Activated effector memory CD4-positive, alpha-beta T cell treated with anti-CD3 and anti-CD28 coated beads, Interleukin-2, amount 50 U/mL, for 16 hours (primary cell): ENCODE data around the gene SNX7.

Experiments used
- DNase-seq: peaks from one replicate; pipeline ENCODE4 v3.0.0-alpha.2; 2020

Gene SNX7

DNA sequence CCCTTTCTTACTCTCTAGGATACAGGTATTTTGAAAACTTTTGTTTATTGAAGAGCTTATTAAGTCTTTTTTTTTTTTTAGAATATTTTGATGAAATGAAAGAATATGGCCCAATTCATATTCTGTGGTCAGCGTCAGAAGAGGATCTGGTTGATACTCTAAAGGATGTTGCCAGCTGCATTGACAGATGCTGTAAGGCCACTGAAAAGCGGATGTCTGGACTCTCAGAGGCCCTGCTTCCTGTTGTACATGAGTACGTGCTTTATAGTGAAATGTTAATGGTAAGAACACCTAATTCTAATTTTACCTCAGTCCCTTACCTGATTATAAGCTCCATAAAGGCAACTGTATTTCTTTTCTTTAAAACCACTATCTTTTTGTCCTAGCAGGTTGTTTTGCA, 37.1 kb downstream of the SNX7 start:
- DNase-seq, result no peak

DNA sequence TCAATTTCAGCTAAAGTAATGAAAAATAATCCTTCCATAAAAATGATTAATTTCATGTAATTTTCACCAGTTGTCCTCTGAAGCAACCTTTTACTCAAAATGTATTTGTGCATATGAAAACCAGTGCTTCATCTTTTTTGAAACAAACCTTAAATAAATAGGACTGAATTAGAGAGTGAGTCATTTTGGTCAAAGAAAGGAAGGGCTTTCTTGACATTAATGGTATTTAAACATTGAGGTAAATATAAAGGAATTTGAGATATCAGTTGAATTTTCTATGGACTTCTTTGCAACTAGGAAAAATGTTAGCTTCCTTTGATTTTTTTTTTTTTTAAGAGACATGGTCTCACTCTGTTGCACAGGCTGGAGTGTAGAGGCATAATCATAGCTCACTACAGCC, 38.7 kb downstream of the SNX7 start:
- no peak for DNase-seq

DNA sequence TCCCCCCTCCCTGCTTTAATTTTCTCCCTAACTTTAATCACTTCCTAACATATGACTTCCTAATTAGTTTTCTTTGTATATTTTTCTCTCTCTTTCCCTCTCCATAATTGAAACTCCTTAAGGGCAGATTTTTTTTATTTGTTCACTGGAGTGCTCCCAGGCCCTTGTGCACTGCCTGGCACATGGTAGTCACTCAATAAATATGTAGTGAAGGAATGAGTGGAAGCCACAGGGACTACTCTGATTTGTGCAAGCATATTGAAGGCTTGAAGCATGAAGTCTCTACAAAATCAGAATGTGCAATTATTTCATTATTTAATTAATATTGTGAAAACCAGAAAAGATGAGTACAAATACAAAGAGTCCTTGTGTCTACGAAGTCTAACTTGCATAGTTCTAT, 41.5 kb downstream of the SNX7 start:
- DNase-seq, result no peak

DNA sequence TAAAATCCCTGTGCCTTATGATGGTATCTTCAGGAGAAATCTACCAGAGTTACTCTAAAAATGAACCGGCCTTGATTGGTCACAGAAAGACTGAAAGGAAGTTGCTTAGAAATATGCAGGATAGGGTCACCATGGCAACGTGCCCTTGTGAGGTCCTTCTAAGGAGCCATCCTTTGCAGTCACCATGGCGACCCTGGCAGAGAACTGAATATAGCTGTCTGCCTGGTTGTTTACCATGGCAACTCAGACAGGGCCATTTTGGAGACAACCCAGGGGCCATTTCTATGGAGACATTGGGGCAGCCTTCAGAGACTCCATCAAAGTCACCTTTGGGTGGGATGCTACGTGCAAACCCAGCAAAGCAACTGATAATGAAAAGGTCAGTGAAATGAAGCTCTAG, 43.0 kb downstream of the SNX7 start:
- no peak for DNase-seq

DNA sequence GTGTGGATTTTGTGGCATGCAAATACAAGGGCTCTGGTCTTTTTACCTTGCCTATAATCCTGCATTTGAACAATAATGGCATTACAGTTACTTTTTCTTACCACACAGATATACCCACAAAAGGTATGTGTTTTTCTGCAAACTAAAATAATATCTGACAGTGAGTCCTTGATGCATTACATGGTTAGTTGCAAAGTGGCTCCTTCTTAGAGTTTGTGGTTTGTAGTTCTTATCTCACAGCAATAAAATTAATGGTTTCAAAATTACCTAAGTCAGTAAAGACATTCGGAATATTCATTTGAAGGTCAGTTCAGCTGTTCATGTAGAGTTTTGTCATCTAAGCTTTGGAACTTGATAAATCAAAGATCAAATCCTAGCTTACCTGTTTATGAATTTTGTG, 43.5 kb downstream of the SNX7 start:
- no peak for DNase-seq

DNA sequence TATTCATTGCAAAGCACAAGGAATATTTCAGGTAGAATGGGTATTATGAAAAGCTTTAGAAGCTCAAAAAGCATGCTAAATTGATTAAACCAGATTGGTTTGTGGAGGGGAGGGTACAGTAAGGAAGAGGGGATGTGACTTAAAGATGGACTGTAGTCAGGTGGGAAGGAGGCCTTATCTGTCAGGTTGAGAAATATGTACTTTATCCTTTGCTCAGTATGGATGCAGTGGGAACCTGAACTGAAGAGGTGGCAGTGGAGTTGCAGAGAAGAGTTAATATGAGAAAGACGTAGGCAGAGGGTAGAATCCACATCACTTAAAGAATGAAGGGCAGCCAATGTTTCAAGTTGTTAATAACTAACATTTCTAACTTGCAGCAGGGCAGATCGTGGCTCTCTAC, 44.1 kb downstream of the SNX7 start:
- no peak for DNase-seq

DNA sequence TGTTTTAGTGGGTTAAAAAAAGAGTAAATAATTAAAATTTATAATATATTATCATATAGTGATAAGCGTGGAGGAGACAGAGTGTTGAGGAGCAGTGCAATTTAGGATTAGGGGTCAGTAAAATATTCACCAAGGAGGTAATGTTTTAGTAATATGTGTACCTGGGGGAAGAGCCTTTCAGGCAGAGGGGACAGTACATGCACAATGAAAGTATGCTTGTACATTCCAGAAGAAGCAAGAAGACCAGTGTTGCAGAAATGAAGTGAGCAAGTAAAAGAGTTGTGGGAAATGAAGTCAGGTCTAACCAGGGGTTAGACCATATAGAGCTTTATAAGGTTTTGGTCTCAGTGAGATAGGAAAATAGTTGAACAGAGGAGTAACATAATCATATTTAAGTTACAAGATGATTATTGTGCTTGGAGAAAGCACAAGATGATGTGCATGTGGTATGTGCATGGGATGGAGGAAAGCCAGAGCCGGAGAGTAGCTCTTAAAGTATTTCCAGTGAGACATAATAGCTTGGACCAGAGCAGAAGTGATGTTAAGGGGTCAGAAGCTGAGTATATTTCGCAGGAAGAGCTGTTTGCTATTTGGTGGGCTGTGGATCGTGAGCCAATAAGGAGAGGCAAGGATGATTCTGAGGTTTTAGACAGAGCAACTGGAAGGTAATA, 44.8 kb downstream of the SNX7 start:
- no peak for DNase-seq

DNA sequence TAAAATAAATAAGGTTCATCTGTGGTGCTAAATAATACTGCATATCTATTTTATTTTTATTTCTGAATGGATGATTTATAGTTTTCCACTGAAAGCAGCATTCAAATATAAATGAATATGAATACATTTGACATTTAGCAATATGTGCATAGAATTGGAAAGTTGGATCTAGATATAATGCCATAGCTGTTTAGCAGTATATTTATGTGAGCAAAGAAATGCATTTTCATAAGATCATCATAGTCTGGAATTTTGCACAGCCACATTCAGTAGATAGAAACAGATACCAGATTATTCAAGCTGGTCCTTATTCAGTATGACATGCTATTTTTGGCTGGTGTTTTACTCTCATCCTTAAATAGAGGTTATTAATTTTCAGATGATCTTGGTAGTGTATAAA, 46.0 kb downstream of the SNX7 start:
- DNase-seq, result no peak

DNA sequence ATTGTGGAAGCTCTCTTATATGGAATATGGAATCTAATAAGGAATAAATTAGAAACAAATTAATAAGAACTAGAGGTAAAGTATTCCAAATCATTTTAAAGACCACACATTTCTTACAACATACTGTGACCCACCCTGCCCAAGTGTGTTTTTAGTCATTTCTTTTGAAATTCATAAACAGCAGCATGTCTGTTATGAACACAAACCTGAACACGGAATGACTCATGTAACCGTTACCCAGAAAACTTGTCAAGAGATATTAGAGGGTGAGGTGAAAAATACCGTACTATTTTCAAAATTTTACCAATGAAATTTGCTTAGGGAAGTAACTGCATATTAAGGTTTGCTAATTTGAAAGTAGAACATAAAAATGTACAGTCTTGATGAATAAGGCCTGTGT, 48.4 kb downstream of the SNX7 start:
- DNase-seq, result no peak

DNA sequence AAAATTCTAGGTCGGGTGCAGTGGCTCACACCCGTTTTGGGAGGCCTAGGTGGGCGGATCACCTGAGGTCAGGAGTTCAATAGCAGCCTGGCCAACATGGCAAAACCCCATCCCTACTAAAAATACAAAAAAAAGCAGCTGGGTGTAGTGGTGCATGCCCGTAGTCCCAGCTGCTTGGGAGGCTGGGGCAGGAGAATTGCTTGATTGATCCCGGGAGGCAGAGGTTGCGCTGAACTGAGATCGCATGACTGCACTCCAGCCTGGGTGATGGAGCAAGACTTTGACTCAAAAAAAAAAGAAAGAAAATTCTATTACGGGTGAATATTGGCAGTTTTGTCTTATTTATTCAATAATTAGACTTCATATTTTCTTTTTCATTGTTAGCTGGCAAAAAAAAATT, 62.1 kb downstream of the SNX7 start:
- DNase-seq, result no peak

DNA sequence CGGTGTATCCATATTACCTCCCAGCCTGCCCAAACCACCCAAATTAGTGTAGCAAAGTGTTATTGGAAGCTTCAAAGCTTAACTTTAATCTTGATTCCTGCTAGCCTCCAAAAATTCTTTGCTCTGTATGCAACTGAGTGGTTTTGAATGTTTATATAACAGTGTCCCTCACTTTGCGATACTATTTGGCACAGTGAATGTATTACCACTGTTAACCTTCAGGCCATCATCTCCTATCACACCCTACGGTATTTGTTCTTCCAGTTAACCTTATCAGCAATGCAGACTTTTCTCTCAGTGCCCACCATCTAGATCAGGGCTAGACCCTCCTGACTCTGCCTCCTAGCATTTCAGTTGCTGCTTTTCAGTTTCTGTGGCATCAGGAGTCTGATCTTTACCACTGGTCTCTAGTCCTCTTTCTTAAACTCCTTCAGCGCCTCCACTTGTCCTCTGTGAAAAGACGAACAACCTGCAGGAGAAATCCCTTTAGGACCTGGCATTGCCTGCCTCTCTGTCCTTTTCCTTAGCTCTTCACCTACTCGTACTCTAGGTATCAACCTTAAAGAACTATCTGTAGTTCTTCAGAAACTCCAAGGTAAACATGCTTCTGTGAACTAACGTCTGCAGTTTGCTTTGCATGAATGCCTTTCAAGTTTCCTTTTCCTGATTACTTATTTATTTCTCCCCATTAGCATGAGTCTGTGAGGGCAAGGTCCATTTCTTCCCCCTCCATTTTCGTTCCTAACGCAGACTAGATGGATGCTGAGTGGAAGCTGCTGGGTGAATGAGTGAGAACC, 71.7 kb downstream of the SNX7 start:
- no peak for DNase-seq

DNA sequence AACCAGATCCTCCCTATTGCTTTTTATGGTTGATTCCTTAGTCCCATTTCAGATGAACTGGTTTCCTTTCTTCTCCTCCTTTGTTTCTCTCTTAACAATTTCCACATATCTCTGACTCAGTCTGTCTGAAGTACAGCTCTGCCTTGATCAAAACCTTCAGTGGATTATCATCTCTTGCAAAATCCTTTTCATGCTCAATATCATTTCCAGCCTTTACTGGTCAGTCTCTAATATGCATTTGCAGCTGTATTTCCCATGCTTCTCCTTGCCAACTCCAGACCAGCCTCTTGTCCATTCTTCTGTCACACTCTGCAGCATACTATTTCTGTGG, 72.2 kb downstream of the SNX7 start:
- no peak for DNase-seq

DNA sequence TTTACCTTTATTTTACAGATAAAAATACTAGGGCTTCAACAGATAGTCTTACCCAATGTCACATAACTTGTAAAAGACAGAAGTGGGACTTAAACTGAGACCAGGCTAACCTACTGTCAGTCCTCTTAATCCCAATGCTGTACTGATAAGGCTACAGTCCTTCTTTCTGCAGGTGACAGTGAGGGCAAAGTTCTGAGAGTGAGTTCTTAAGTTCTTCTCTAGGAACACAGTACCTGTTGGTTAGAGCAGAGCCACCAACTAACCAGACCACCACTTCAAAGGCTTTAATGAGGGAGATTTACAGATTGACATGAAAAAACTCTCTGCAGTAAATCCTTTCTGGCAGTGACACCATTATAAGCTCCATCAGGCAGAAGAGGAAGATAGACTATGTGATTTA, 74.2 kb downstream of the SNX7 start:
- no peak for DNase-seq

DNA sequence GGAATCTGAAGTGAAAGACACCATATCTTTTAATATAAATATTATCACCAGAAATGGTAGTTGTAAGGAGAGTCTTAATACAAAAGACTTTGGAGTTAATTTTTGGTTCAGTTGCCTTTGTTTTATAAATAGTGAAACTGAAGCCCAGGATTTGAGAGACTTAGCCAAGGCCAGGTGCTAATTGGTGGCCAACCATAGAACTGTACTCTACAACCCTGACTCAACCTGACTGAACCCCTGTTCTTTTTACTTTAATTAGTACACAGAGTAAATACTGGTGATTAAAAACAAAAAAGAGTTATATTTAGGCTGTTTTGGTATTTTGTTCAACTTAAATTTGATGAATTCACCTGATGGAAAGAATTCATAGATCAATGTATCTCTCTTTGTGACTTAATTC, 76.3 kb downstream of the SNX7 start:
- no peak for DNase-seq

DNA sequence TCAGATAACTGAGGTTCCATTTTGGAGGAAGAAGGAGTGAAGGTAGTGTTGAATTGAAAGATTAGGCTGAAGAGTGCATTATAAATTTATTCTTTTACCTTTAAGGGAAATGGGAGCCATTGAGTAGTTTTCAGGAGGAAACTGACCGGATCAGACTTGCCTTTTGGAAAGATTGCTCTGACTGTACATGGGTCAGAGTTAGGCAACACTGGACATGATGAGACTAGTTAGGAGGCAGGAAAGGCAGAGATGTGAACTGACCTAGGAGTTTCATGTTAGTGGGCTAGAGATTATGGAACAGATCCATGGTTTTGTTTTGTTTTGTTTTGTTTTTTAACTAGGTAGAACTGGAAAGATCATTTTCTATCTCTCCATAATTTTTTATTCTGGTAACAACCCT, 78.2 kb downstream of the SNX7 start:
- DNase-seq, result no peak

DNA sequence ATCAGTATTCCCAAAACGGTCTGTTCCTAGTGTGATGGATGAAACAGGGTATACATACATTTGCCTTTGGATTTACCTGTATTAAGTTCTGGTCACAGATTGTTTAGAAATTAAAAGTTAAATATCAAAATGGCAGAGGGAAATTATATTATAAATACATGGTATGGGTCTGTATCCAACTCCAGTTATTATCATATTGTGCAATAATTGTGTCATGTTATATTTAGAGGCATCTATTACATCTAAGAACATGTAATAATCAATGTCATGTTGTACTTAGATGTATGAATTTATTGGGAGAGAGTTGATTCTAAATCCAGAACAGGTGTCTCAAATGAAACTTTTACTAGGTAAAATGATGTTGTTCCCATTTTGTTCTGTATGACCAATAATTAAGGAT, 79.6 kb downstream of the SNX7 start:
- DNase-seq, result no peak

DNA sequence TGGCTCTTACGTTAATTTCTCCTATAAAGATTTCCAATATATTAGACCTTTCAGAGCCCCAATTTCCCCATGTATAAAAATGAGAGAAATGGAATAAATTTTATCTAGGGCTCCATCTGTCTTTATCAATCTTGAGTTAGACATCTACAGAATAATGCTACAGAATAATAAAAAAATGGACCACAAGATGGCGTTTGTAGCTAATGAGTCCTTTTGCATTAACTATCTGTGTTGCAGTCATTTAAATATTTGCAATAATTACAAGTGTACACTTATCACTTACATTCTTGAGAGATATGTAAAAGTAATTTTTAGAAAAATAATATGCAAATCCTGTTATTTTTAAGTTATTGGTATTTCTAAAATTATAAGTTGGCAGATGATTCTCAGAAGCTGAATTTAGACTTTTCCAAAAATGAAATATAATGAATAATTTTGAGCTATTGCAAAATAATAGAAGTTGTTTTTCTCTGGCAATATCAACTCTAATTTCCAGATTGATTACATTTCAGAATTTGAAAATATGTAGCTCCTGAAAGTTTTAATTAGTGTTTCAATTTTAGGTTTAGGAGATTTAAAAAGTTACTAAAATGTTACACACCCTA, 87.7 kb downstream of the SNX7 start:
- no peak for DNase-seq

DNA sequence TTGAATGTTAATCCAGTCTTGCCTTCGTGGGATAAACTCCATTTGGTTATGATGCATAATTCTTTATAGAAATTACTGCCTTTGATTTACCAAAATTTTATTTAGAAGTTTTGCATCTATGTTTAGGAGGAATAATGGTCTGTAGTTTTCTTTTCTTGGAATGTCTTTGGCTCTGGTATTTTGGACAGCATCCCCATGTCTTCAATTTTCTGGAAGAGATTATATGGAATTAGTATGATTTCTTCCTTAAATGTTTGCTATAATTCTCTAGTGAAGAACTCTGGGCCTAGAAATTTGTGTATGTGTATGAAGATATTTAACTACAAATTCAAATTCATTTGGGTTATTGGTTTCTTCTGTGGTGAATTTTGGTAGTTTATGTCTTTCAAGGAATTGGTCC, 92.7 kb downstream of the SNX7 start:
- no peak for DNase-seq

DNA sequence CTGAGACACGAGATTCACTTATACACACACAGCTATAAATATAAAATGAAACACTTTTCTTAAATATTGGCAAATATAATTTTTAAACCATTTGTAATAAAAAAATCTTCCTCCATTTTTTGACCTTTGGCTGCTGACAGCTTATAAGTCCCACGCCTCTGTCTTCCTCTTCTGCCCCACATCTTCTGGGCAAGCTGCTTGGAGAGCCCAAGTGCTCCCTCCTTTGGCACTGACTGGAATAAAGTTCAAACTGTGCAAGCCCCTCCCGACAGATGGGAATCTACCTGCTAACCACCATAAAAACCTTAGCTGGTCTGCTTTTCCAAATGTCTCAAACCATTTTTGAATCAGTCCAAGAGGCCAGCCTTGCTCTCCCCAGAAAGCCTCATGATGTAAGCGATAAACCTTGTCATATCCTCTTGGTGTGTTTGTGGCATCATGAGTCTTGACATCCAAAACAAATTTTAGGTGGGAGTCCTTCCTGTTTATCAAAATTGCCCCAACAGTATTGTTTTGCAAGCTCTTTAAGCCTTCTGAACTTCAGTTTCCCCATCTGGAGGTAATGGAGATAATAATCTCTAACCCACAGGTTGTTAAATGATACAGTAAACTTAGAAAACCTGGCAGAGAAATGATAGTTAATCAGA, 99.8 kb downstream of the SNX7 start:
- DNase-seq, result no peak

DNA sequence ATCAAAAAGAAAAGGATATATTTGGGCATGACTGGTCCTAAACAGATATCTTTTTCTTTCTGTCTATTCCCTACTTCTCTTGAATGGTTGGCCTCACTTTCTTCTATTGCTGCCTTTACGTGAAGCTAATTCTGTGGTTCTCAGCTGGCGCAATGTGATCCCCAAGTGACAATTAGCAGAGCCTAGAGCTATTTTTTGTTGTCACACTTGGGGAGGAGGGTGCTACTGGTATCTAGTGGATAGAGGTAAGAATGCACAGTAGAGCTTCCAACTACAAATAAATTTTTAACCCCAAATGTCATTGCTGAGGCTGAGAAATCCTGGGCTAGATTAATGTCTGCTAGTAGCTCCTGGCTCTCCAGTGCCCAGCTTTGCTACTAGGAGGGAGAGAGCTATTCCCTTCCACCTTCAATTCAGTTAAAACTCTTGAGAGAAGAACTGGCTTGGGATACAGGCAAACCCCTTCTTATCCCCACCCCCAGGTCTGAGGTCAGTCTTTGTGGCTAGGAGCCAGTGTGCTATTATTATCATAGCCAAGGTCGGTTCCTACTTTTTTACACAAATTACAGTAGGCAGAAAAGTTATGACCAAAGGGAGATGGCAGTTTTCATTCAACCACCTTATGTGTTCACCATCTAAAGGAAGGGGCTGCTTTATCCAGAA, 102.1 kb downstream of the SNX7 start:
- DNase-seq, result no peak

DNA sequence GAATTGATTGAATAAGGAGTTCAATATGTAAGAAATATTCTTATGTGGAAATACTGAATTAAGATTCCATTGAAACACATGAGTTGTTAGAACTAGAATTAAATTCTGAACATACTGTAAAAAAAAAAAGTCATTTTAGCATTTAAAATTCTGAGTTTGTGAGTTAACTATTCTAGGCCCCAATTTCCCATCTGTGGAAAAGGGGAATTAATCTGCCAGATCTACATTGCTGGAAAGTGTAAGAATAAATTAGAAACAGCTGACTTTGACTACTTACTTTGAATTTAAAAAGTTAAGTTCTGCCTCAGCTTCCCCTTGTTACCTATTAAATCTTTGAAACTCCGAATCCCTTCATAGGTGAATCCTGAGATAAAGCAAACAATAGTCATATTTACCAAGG, 103.0 kb downstream of the SNX7 start:
- DNase-seq, result no peak

DNA sequence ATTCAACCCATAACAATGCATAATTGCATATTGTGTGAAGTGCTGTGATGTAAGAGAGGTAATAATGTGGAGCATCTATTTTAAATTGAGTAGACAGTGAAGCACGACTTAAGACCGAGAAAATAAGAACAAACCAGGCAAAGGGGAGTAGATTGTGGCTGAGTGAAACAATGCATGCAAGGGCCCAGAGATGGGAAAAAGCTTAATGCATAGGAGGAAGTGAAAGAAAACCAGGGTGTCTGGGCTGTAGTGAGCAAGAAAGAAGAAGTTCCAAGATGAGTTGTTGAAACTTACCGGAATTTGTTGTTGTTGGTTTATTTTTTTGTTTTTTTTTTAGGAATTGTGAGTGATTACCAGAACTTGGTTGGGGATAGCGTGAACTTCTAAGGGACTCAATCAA, 104.7 kb downstream of the SNX7 start:
- no peak for DNase-seq

DNA sequence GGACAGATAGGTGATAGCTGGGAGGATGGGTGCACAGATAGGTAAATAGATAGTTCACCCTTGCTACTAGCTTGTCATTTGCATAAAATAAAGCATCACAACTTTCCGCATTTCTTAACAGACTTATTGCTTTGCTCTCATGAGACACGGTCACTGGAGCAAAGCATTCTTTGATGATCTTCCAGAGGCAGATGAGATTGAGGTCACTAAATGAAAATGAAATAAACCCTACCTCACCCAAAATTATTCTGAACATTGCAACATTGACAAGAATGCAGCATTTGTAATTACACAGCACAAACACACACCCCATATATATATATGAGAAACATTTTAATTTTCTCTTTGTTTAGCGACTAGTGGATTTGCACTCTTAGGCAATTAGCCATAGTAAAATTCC, 107.6 kb downstream of the SNX7 start:
- no peak for DNase-seq

DNA sequence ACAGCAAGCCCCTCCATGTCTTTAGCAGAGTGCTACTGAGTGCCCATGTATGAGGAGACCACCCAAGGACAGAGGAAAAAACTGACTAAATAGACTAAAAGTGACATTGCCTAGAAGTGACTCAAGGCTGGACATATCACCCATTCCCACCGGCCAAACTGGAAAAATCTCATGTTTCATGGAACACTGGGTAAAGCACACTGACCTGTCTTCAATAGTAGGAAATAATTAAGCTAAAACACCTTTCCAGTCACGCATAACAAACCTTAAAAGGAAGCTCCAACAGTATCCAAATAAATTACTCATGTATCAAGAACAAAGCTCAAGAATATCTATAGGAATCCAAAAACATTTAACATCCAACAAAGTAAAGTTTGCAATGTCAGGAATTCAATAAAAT, 120.4 kb downstream of the SNX7 start:
- DNase-seq, result no peak
